GM18867 (cell line): ENCODE measurements around the gene TINAG.
"Not testable (repeated sequence)": the region's sequence is repeated elsewhere in the genome, so short reads cannot be mapped to it uniquely, and the experiment has no call there.

Source experiments
- ATAC-seq: cut with Tn5 transposase; IDR thresholded peaks from one replicate; pipeline ENCODE4 v1.9.1; 2021; ENCODE audit warnings: mild to moderate bottlenecking, moderate library complexity; ENCODE audit not compliant: unreplicated experiment

TINAG gene

GRCh38 chr6:54301770-54302169, 6.5 kb upstream of the TINAG start:
- ATAC-seq: no peak

- peak; percentile 43 for ATAC-seq
These were observed 766 bp upstream of the TINAG start for GRCh38 chr6:54307439-54307910.

- ATAC-seq: no peak
These were observed 710 bp downstream of the TINAG start for GRCh38 chr6:54308986-54309315.

- no peak for ATAC-seq
These were observed 2.3 kb downstream of the TINAG start for GRCh38 chr6:54310377-54311152.

- ATAC-seq: no peak
These were observed 7.4 kb downstream of the TINAG start for GRCh38 chr6:54315656-54316055.

GRCh38 chr6:54320871-54321270, 12.6 kb downstream of the TINAG start:
- ATAC-seq: no peak

GRCh38 chr6:54327631-54328030, 19.4 kb downstream of the TINAG start:
- ATAC-seq: no peak

GRCh38 chr6:54331571-54331970, 23.3 kb downstream of the TINAG start:
- not testable (repeated sequence) for ATAC-seq

GRCh38 chr6:54335871-54336270, 27.6 kb downstream of the TINAG start:
- ATAC-seq: no peak

GRCh38 chr6:54353975-54354374, 45.7 kb downstream of the TINAG start:
- ATAC-seq: no peak

- ATAC-seq: no peak
These were observed 46.4 kb downstream of the TINAG start for GRCh38 chr6:54354608-54355007.

- ATAC-seq: no peak
These were observed 48.9 kb downstream of the TINAG start for GRCh38 chr6:54357141-54357540.

GRCh38 chr6:54361188-54361587, 52.9 kb downstream of the TINAG start:
- ATAC-seq: no peak

GRCh38 chr6:54361734-54362133, 53.5 kb downstream of the TINAG start:
- ATAC-seq: no peak

GRCh38 chr6:54366667-54367327, 58.6 kb downstream of the TINAG start:
- ATAC-seq: no peak

GRCh38 chr6:54377776-54378175, 69.5 kb downstream of the TINAG start:
- no peak for ATAC-seq

- ATAC-seq: no peak
These were observed 78.1 kb downstream of the TINAG start for GRCh38 chr6:54386295-54386694.

GRCh38 chr6:54390362-54390761, 82.1 kb downstream of the TINAG start:
- ATAC-seq: no peak

- ATAC-seq: no peak
These were observed 83.3 kb downstream of the TINAG start for GRCh38 chr6:54391577-54391976.

- no peak for ATAC-seq
These were observed 94.9 kb downstream of the TINAG start for GRCh38 chr6:54403096-54403495.

- ATAC-seq: no peak
These were observed 96.5 kb downstream of the TINAG start for GRCh38 chr6:54404791-54405190.

- no peak for ATAC-seq
These were observed 103.5 kb downstream of the TINAG start for GRCh38 chr6:54411767-54412166.
